ENCODE results near the gene SCAF1. TPM values are rescaled to one million over a fixed set of nuclear protein-coding genes. Genes with fewer than 3 reads are reported as not detected.

SCAF1 gene
- total and polyA plus RNA-seq, 9 of the 15 experiments (the other 6 are each of a cell fraction or from before 2014, with no cell fraction given): 0.20 to 79.0 (median 4.9) TPM

- TF ChIP-seq FOXP4 (CRISPR knock-in tag; IDR thresholded peaks at IDR 0.05; ENCODE audit: borderline replicate concordance): no peak
- TF ChIP-seq HDAC2 (IDR thresholded peaks at IDR 0.05): peak; percentile 88
- TF ChIP-seq ZNF24 (IDR thresholded peaks at IDR 0.05): no peak
- no peak for TF ChIP-seq ZNF165 (CRISPR knock-in tag; IDR thresholded peaks at IDR 0.05; ENCODE audit: borderline replicate concordance)
- TF ChIP-seq CEBPZ (IDR thresholded peaks at IDR 0.05; ENCODE audit: borderline replicate concordance, low read depth, low read length): no peak
- peak; percentile 83 for TF ChIP-seq SMAD1 (IDR thresholded peaks at IDR 0.05; ENCODE audit: low read depth, low read length, partially characterized antibody)
- TF ChIP-seq NRF1 (conservative IDR thresholded peaks at IDR 0.05 in 1 of 2, IDR thresholded peaks at IDR 0.05 in 1 of 2): peak; percentile 86 to 88
- TF ChIP-seq CTBP1 (IDR thresholded peaks at IDR 0.05; ENCODE audit: borderline replicate concordance): peak; percentile 66
- TF ChIP-seq CXXC5 (CRISPR knock-in tag; IDR thresholded peaks at IDR 0.05): peak; percentile 82
- TF ChIP-seq TEAD4 (IDR thresholded peaks at IDR 0.05; ENCODE audit: low read length): peak; percentile 72
- TF ChIP-seq TEAD4 (CRISPR knock-in tag; IDR thresholded peaks at IDR 0.05; ENCODE audit: borderline replicate concordance): no peak; the same call in 1 of the 2 replicates
- TF ChIP-seq ZBTB49 (CRISPR knock-in tag; IDR thresholded peaks at IDR 0.05; ENCODE audit: borderline replicate concordance): no peak
- TF ChIP-seq EP300 (IDR thresholded peaks at IDR 0.05; ENCODE audit: low read length): peak; percentile 45; the same call in 1 of the 2 replicates
- TF ChIP-seq CCNT2 (IDR thresholded peaks at IDR 0.05; ENCODE audit: borderline replicate concordance, extremely low read depth, insufficient read length, low read depth, low read length): peak; percentile 42
- peak; percentile 66 for TF ChIP-seq MBD2 (IDR thresholded peaks at IDR 0.05; ENCODE audit: borderline replicate concordance, low read depth)
- TF ChIP-seq RBM22 (IDR thresholded peaks at IDR 0.05; ENCODE audit: low read depth, low read length, poor library complexity, severe bottlenecking): no peak
- TF ChIP-seq XRCC5 (IDR thresholded peaks at IDR 0.05; ENCODE audit: low read depth, low read length): peak; percentile 85; the same call in 1 of the 2 replicates
- TF ChIP-seq MTF1 (CRISPR knock-in tag; IDR thresholded peaks at IDR 0.05; ENCODE audit: borderline replicate concordance): no peak
- no peak for TF ChIP-seq NUFIP1 (IDR thresholded peaks at IDR 0.05; ENCODE audit: partially characterized antibody)
- TF ChIP-seq PRMT5 (CRISPR knock-in tag; IDR thresholded peaks at IDR 0.05): no peak
- TF ChIP-seq SUPT5H (IDR thresholded peaks at IDR 0.05): peak; percentile 89
Observed at GRCh38 chr19:49640113-49640898, 1.7 kb upstream of the SCAF1 start, which contains the start of gene RRAS (continued).

Measured in K562 (cell line).